ENCODE measurements around the gene EML4. TPM values are rescaled to one million over a fixed set of nuclear protein-coding genes. Genes with fewer than 3 reads are reported as not detected.
A peak's percentile ranks its signal among the peaks of the same experiment; 100 is the strongest.
"Not testable (repeated sequence)": the region's sequence is repeated elsewhere in the genome, so short reads cannot be mapped to it uniquely, and the experiment has no call there.

The EML4 gene
- polyA plus RNA-seq, 3 donors = 101 to 127 (median 123) TPM

DNA sequence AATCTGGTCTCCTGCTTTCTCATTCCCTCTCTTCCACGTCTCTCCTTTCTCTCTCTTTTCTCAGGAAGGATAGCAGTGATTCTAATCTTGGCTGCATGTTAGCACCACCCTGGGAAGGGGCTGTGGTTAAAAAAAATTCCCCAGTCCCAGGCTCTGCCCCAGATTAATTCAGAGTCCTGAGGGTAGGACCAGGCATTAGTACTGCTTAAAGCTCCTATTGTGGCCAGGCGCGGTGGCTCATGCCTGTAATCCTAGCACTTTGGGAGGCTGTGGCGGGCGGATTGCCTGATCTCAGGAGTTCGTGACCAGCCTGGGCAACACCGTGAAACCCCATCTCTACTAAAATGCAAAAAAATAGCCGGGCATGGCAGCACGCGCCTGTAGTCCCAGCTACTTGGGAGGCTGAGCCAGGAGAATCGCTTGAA is 35.4 kb upstream of the EML4 start:
- no peak for DNase-seq (ENCODE audit: extremely low read depth in 1 of 11, low read depth in 9 of 11, low spot score in 4 of 11)

DNA sequence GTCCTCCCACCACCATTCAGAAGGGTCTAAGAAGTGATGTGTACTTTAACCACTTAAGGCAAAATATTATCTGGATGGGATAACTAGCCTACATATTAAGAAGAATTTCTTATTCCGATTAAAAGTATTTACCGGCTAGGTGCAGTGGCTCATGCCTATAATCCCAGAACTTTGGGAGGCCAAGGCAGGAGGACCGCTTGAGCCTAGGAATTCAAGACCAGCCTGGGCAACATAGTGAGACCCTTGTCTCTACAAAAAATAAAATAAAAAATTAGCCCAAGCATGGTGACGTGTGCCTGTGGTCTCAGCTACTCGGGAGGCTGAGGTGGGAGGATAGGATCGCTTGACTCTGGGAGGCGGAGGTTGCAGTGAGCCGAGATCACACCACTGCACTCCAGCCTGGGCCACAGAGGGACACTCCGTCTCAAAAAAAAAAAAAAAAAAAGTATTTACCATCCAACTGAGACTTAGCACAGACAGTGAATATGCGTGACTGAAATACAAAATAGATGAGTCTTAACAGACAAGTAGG is 34.7 kb upstream of the EML4 start:
- not testable (repeated sequence) for DNase-seq (ENCODE audit: extremely low read depth in 1 of 11, low read depth in 9 of 11, low spot score in 4 of 11)

DNA sequence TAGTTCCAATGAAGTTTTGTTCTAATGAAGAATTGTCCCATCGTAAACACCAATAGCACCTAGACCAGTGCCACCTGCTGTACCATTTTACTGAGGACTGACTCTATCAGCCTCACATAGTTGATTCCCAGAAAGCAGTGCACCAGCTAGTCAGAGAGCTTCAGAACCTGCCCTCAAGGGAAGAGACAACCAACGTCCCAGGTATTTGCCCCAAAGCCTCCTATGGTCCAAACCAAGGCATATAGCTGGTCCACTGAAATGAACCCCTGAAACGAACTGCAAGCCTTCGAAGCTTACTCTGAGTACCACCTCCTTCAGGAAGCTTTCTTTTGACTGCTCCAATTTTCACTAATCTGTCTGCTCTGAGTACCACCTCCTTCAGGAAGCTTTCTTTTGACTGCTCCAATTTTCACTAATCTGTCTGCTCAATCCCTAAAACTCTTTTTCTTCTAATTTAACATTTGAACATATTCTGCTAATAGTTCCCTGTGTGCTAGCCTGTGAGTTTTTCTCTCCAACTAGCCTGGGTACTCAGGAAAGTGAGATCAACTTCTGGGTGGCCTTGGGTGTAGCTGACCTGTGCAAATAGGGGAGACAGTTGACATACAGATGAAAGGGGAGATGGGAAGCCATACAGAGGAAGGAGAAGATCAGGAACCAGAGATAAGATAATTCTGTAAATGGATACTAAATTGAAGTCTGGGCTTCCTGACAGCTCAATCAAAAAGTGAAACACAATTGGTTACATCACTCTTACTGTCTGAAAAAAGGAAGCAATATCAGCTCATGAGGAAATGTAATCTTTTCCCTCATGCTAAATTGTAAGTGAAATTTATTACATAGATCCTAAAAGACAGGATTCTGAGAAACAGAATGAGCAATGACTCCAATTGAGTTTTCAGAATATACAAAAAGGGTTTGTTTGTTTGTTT is 33.5 kb upstream of the EML4 start:
- DNase-seq (ENCODE audit: extremely low read depth in 1 of 11, low read depth in 9 of 11, low spot score in 4 of 11) = no peak

DNA sequence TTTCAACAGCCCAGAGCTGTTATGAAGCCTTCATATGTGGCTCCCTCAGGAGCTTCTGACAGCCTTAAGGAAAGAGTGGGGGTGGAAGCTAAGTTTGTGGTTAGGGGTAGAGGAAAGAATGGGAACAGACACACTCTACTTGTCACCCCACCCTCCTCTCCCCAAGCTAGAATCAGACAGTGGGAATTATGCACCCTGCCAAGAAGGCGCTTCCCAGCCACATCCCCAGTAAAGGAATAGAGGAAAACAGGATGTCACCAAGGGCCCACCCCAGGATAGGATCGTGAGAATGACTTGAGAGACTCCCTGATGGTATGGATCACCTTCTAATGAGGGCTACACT is 32.4 kb upstream of the EML4 start:
- no peak for DNase-seq (ENCODE audit: extremely low read depth in 1 of 11, low read depth in 9 of 11, low spot score in 4 of 11)

DNA sequence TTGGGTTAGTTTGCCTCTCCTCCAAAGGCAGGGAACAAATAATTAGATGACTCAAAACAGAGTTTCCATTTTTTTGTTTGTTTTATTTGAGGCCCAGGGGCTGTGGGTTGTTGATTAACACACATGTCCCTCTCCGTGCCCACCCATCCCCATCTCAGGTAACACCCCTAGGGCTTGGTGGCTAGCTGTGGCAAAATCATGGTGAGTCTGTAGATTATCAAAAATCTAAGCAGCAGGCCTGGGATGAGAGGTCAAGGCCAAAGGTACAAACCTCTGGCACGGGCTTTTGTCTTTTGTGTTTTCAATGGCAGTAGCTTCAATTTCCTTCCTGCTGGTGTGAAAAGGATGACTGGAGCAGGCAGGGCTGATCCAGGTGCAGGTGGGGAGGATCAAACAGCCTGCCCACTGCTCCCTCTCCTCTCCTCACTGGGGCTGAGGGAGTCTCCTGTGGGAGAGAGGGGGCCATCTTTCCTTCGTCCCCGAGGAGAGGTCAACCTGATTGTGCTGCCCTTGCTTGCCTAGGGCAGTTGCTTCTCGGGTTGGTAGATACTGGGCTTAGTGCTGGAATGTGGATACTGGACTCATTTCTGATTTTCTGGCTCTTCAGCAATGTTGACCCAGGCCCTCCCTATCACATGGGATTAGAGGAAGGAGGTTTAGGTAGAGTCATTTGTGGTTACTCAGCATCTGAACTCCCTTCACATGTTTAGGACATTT is 31.9 kb upstream of the EML4 start:
- DNase-seq (ENCODE audit: extremely low read depth in 1 of 11, low read depth in 9 of 11, low spot score in 4 of 11) = no peak

DNA sequence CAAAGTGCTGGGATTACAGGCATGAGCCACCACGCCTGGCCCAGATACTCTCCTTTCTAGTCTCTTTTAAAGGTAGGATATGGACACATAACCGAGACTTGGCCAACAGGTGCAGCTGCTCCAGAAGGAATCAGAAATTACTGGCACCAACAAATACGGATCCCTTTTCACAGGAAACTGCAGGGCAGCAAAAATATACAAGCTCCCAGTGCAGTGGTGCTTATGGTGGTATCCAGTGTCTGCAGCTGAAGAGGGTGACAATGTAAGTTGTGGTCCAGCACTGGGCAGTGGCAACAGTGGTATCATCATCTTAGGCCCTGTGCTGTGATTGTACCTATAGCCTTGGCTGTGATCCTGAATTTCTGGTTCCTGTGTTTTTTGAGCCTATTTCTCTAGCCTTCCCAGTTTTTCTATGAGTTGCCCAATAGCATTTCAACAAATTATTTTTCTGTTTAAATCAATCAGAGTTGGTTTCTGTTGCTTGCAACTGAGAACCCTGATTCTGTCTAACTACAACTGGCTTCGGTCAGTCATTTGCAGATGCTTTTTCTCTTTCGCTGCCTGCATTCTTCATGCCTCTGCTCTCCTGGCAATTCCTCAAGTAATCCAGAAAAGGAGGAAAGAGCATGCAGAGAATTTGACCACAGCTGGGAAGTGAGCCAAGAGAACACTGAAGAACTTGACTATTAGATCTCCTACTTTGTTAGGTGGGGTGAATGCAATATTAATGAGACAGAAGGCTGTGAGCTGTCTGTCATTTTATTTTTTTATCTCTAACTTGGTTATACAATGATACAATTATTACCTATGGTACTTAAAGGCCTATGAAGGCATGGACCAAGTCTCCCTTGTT is 30.8 kb upstream of the EML4 start:
- DNase-seq (ENCODE audit: extremely low read depth in 1 of 11, low read depth in 9 of 11, low spot score in 4 of 11) = no peak

DNA sequence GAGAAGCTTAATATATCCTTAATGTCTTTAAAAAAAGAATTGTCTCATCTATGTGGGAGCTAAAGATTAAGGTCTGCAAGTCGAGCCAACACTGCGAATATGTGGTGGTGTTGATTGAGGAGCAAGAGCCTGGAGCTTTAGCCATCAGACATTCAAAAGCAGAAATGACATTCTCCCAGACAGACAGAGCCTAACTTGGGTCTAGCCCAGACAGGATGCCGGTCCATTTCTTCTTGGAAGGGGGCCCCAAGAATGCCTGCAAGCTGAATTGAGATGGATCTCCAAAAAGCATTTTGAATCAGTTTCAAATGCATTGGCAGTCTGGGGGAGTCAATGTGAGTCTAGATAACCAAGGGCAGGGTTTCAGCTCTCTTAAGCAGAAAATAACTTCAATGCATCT is 30.1 kb upstream of the EML4 start:
- DNase-seq (ENCODE audit: extremely low read depth in 1 of 11, low read depth in 9 of 11, low spot score in 4 of 11) = no peak

DNA sequence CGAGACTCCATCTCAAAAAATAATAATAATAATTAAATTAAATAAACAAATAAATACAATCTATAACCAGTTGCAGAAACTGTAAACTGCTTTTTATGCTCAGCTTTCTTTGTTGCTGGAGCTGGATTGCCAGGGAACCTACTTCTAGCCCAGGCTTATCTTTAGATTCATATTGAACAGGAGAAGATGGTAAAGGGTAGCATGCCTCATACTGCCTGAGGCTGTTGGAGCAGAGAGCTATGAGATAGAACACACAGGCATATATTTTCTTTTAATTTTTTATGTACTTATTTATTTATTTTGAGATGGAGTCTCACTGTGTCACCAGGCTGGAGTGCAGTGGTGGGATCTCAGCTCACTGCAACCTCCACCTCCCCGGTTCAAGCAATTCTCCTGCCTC is 28.7 kb upstream of the EML4 start:
- no peak for DNase-seq (ENCODE audit: extremely low read depth in 1 of 11, low read depth in 9 of 11, low spot score in 4 of 11)

DNA sequence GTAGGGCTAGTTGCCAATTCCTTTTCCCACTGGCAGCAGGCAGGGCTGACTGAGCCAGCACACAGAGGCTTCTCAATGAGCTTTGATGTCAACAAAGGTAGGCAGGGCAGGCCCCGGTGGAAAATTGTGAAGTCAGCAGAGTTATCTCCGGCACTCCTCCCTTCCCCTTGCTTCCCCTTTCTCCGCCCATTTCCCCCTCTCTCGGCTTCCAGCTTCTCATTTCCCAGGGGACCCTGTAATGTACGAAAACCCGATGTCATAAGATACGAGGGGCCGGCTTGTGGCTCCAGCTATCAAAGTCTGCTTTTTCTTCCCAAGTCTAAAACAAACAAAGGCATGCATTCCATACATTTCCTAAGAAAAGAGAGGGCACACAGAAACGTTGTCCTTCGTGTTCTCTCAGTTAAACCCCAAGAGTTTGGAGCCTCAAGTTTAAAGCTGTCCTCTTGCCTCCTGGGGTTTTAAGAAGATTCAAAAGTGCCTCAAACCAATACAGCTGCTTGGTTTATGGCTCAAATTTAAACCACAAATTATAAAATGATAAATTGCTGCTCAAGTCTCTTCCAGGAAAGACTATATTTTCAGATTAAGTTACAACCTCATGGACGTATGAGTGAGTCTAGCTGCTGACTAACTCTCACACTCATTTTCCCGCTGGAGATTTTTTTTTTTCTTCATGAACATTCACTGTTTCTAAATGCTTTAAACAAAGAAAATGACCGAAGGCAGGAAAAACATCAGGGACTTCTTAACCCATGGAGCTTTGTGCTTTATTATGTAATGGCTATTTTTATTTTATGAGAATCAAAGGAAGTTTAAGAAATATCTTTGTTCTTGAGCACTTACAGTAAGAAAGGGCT is 27.2 kb upstream of the EML4 start:
- peak in 10 of 11 donors; percentile 70 to 87 (median 78) for DNase-seq (ENCODE audit: extremely low read depth in 1 of 11, low read depth in 9 of 11, low spot score in 4 of 11)

DNA sequence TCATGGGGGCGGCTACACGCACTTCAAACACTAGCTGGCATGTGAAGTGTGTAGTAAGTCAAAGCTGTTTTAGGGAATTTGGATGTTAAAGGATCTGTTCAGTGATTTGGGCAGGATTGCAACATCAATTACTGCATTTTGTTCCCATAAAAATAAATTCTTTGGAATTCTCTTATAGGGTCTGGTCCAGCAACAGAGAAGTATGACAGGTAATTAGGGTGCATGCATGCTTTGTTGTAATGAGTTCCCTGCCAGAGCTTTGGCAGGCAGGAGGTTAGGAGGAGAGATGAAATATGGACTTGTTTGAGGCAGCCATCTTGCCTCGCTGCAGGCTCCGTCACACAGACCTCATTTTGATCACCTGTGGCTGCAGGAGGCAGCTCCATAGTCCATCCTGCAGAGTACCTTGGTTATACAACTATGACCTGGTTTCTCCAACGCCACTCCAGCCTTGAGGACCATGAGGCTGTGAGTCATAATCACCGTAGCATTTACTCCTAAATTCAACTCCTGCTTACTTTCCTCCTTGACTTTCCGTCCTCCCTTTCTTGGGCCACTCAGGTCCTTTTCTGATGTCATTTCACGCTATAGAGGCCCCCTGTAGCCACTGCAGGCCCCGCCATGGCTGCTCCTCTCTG is 26.5 kb upstream of the EML4 start:
- DNase-seq (ENCODE audit: extremely low read depth in 1 of 11, low read depth in 9 of 11, low spot score in 4 of 11) = no peak

DNA sequence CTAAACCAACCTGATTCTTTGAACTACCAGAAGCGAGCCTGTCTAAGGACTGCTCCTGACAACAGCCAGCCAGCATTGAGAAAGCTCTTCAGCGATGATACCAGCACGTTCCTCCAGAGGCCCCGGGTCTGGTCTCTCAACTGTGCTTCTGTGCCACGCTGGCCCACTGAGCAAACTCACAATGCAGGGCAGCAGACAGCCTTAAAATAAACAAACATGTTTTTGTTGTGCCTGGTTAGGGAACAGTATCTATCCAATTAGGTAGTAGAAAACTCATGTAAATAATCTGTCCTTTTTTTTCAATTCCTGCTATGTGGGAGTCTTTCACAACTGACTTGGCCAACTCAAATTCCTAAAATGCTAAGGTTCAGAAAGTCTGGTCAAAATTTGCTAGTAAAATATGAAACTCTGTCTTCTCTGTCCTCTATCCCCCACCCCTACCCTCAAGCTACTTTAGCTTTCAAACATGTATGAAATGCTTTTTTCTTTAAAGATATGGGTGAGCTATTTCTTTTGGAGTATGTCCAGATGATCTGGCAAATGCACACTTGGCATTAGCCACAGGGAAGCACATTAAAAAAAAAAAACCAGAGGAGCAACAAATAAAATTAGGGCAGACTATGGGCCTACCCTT is 21.4 kb upstream of the EML4 start:
- no peak for DNase-seq (ENCODE audit: extremely low read depth in 1 of 11, low read depth in 9 of 11, low spot score in 4 of 11)

DNA sequence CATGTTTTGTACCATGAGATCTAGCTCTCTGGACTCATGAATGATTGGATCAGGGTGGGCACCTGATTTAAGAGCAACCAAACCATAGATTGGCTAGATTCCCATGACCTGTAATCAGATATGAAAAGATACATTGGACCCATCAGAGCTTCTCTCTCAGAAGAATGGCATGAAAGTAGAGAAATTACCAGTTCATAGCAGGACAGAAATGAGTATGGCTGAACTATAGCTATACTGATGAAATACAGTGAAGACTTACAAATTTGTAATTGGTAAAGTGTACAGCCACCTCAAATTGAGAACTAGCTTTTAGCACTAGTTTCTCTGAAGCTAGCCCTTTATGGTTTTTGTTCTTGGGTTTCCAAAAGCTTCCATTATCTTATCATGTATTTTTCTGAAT is 19.0 kb upstream of the EML4 start:
- no peak for DNase-seq (ENCODE audit: extremely low read depth in 1 of 11, low read depth in 9 of 11, low spot score in 4 of 11)

DNA sequence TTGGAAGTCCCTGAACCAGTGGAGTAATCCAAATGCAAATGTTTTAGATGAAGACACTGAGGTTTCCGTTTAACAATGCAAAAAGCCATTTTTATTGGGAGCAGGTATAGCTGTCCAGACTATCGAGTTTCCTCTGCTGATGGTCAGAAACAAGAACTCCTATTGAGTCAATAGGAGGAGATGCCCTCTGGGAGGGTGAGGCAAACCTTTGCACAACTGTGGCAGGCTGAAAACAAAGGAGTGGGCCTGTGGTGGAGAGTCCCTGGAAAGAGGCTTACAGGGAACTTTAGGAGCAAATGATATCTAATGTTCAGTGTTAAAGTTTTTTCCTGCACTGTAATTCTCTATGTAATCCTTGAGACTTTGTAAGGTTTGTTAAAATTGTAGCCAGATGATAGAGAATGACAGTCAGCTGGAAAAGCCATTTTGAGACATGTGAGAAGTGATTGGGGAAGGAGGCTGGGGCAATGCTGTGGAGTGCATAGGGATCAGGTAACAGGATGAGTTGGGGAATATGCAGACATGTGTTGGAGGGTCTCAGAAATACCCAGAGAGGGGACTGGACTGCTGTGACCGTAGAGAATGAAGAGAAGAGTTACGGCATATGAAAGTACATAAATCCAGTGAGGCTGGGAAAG is 15.1 kb upstream of the EML4 start:
- no peak for DNase-seq (ENCODE audit: extremely low read depth in 1 of 11, low read depth in 9 of 11, low spot score in 4 of 11)

DNA sequence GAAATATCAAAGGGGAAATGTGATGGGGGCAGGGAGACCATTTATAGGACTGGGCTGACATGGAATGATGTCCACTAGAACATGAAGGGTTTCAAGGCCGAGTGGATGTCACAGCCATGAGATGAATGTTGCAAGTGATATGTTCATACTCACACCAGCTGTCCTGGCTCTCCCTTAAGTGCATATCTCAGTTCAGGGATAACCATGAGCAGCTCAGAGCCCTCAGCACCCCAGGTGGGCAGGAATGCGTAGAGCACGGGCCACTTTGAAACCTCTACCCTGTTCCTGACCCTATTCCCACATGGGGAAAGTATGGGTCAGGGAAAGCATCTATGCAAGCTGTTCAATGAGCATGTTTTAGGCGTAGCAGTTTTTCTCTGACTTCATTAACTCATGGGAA is 12.4 kb upstream of the EML4 start:
- DNase-seq (ENCODE audit: extremely low read depth in 1 of 11, low read depth in 9 of 11, low spot score in 4 of 11) = no peak

DNA sequence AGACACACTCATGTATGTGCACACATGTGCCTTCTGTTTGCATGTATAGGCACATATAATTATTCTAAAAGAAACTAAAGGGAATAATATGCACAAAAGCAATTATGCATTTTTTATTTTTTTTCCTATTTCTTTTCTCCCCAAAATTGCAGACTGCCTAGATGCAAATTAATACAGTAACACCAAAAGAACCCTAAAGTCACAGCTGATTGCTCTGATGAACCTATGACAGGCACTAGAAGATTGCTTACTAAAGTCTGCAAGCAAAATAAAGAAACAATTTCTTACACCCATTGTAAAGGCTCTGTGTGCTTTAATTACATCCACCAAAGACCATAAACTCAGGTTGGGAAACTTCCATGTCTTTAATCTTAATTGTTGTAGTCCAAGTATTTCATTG is 7.7 kb upstream of the EML4 start:
- no peak for DNase-seq (ENCODE audit: extremely low read depth in 1 of 11, low read depth in 9 of 11, low spot score in 4 of 11)

DNA sequence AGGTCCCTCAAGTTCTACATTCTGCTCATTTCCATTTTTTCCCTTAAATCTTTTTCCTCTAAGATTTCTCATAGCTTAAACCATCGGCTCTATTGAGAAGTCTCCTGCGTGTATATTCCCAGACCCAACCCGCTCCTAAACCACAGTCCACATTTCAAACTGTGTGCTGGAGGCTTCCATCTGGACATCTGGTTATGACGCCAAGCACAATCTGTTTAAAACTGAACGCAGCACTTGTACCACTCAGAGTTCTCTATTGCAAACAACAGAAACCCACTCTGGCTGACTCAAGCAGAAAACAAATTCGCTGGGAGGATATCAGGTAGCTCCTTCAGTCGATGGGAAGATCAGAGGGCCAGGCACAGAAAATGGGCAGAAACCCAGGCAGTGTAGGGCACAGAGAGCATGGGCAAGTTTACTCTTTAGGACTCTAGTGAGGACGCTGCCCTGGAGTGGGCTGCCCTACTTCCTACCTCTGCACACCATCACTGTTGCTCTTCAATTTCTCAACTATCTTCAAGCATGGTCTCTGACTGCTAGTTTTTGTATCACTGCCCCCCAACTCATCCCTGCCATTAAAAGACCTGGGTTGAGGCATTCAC is 5.6 kb upstream of the EML4 start:
- no peak for DNase-seq (ENCODE audit: extremely low read depth in 1 of 11, low read depth in 9 of 11, low spot score in 4 of 11)

DNA sequence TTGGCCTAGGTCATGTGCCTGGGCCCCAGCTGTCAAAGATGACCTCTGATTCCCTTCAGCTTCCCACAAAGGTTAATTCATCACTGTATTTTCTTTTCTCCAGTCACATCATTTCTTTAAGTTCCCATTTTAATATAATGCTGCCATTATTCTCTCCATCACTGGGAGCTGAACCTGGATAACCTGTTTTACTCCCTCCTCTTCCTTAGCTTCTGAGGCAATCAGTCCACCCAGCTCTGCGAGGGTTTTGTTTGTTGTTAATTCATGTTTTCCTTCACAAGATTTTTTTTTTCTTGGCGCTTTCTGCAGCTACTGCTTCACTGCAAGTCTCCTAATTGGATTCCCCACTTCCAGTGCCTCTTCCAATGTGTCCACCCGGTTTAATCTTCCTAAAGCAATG is 5.1 kb upstream of the EML4 start:
- no peak for DNase-seq (ENCODE audit: extremely low read depth in 1 of 11, low read depth in 9 of 11, low spot score in 4 of 11)

All from renal cortex interstitium (tissue), 11 donors.